Dedifferentiated amniotic fluid mesenchymal stem cell (primary cell): ENCODE results near the gene PASK.

Experiments
- DNase-seq: peaks from one replicate; pipeline ENCODE4 v3.0.0-alpha.2; 2016; ENCODE audit errors: extremely low spot score

PASK gene

DNA sequence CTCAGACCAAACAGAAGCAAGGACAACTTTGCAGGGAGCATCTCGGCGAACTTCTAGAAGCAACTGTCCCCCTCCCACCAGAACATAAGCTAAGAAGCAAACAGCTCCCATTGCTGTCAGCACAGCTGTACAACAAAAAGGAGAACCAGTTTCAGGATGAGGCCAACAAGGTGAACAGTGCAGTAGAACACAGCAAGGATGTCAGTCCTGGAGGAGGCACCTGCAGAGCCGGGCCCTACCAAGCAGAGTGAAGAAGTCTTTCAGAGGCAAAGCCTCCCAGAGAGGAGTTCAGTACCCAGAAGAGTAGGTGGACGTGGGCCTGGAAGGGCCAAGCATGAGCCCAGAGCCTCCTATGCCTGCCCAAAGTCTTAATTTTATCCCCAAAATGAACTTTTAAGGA, 1.0 kb downstream of the PASK start:
- DNase-seq, result no peak

DNA sequence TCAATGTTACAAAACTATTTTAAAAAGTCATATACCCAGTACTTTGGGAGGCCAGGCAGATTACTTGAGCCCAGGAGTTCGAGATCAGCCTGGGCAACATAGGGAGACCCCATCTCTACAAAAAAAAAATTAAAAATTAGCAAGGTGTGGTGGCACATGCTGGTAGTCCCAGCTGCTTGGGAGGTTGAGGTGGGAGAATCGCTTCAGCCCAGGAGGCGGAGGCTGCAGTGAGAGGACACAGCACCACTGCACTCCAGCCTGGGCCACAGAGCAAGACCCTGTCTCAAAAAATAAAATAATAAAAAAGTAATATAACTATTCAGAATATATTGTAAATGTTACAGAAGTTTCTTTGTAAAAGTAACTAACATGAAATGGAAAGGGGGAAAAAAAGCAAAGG, 1.9 kb downstream of the PASK start:
- DNase-seq, result no peak

DNA sequence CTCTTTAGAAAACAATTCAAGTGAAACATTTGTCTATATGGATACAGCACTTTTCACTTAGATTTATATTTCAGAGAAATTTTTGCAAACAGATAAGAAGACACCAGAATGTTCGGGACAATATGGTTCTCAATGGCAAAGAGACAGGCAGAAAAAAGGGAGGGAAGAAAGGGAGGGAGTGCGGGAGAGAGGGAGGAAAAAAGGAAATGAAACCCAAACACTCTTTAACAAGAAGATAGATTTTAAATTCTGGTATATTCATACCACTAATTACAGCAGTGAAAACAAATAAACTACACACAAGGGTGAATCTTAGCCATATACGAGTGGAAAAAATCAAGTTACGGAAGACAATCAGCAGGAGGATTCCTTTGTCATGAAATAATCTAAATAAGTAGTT, 3.0 kb downstream of the PASK start:
- no peak for DNase-seq

DNA sequence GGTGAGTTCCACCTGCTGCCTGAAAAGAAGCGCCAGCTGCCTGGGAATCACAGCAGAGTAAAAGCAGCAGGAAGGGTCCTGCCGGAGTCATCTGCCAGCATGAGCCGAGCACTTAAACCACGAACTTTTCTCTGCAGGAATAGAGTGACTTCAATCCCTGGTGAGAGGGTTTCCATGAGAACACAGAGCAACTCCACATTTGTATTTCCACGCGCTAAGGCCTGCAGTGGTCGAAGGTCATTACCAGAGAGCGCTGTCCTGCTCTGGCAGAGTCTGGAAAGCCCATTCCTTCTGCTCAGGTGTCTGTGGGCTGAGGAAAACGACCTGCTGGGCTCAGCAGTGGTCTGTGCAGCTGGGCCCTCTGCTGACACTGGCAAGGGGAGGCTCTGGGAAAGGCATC, 6.7 kb downstream of the PASK start:
- DNase-seq, result no peak

DNA sequence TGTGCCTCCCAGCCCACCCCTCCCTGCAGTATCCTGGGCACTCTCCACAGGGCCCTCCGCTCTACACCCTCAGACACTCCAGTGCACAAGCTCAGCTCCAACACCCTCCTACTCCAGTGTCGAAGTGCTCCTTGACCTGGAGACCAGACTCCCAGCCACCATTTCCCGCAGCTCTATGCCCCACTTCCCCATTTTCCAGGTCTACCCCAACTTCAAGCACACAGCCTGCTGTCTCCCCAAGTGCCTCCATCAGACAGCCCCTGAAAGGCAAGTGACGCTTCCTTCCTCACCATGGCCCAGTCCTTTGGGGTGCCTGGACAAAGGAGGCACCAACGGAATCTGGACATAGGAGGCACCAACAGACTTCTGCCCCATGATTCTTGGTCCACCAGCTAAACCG, 7.2 kb downstream of the PASK start:
- DNase-seq, result no peak

DNA sequence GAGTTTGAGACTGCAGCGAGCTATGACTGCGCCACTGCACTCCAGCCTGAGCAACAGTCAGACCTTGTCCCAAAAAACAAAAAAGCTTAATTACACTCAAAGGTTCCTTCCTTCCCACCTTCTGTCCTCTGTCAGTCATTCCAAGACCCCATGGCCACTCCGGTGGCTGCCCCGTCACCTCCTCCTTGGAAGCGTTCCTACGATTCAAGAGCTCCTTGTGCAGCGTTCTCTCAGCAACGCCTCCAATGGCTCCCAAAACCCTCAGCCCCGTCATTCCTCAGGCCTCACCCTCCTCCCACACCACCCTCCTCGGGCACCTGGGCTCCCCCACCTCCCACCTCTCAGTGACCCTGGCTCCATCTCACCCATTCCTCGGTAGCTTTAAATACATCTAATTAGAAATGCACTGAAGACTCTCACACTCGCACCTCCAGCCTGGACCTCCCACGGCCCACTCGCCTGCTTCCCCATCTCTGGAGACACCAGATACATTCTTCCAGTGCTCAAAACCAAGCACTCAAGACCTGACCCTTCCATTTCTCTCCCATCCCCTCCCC, 8.0 kb downstream of the PASK start:
- no peak for DNase-seq

DNA sequence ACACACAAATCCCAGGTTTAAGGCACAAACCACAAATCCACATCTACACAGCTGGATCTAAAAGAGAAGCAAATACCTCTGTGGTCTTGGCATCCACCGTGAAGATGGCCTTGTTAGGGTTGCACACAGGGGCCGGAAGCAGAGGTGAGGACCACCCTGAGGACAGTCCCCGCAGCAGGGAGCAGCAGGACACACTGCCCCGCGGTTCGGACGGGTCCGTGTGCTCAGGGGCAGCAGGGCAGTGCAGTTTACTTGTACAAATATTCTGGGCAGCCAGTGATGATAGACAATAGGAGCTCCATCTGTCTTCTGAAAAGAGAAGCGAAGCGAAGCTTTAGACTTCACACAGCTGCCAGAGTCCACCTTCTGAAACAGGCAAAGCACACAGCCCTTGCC, 8.8 kb downstream of the PASK start:
- no peak for DNase-seq

DNA sequence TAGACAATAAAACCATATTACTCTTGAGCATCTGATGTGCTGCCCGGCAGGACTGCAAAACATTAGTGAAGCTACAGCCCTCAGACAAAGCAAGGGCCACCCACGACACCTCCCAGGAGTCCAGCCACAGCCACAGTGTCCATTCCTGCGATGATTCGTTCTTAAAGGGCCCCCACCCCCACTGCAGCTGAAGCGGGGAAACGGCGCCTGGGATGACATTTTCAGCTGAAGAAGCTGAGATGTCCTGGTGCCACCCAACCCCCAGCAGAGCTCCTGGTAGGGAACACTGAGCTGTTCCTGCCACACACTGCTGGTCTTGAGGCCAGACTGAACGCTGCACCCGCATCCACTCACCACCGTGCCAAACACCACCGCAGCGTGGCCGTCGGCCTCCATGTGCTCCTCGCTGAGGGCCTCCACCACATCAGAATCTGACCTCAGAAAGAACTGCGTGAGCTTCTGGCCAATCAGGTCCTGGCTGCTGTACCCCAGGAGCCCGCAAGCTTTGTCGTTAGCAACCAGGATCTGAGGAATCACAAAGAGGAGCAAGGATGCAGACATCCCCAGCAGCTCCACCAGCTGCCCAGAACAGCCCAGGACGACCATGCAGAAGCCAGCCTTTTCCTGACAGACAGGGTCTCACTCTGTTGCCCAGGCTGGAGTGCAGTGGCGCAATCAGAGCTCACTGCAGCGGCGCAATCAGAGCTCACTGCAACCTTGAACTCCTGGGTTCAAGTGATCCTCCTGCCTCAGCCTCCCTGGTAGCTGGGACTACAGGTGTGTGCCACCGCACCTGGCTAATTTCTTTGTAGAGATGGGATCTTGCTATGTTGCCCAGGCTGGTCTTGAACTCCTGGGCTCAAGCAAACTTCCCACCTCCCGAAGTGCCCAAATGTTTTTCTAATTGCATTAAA, 9.5 kb downstream of the PASK start:
- no peak for DNase-seq

DNA sequence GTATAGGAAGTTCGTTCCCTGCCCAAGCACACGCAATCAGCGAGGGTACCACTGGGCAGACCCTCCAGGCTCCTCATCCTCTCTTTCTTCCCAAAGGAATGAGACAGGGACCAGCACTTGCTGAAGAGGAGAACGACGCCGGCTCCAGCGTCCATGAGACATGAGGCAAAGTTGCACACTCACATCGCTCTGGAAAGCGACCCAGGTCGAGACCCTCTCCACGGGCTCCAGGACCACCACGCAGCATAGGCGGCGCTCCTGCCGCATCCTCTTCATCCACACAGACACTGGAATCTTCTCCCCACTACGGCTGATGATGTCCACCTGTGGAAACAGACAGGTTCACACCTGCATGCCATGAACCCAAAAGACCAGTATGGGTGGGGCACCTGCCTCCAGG, 10.8 kb downstream of the PASK start:
- DNase-seq, result no peak

DNA sequence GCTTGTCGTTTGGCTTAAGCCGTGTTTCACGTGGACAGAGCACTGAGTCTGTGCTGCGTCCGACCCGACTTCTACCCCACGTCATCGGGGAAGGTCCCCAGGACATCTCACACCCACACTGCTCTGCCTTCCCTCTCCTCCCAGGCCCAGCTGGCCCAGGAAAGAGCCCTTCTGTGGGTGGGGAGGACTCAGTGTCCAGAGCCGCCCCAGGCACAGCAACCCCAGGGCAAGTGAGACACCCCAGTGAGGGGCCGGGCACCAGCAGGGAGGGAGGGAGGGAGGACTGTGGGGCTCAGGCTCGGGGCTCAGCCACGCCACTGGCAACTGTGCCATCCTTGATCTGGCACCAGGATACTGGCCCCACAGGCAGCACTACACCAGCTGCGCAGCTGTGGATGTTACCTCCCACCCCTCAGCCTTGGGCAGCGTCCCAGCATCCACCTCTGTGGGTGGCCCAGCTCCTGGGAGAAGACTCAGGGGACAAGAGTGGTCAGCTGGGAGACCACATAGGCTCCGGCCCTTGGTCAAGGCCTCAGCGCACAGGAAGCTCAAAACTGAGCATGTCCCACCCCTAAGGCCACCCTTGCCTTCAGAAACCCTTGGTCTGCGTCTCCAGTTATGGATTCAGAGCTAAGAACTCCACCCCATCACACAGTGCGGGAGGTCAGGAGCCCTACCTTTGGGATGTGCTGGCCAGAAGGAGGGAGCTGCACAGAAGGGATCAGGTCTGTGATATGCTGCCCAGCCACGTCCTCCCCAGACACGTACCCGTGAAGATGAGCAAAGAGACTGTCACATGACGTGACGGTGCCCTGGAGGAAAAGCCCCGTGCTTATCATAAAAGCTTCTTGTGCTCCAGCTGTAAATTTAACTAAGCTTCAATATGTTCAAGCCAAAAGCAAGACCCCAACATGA, 11.7 kb downstream of the PASK start:
- no peak for DNase-seq

DNA sequence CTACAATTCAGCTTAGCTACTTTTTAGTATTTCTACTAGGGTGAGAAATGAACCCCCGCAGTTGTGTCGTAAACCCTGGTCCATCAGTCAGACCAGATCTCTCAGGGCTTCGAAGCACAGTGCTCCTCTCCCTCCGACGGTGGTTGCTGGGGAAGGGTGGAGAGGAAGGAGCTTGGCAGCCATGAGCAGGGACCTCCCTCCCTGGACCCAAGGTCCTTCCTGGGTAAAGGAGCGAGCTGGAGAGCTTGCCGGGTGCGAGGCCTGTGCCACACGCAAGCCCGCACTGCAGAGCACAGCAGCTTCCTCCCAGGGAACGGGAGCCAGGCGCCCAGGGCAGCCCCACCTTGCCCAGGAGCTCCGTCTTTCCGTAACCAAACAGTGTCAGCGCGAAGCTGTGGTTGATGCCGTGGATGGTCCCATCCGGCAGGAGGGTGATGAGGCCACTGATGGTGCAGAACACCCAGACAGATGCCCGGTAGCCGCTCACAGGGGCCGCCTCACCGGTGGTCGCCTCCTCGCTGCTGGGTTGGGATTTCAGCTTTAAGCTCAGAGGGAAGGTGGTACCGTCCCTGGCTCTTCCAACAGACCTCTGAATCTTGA, 12.5 kb downstream of the PASK start:
- DNase-seq, result no peak

DNA sequence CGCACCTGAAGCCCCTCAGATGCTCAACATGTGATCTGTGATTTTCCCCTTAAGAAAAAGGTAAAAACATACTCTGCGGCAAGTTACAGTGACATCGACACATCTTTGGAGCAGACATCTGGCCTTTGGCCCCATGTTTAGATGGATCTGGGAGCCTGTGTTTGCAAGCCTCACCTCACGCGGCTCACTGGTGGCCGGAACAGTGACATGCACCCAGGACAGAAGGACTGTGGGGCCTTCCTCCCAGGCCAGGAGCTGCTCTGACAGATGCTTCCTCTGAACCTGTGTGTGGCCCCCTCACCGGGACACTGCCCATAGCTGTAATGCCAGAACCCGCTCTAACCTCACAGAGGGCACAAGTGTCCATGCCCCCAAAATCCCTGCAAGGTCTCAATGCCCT, 13.1 kb downstream of the PASK start:
- DNase-seq, result no peak

DNA sequence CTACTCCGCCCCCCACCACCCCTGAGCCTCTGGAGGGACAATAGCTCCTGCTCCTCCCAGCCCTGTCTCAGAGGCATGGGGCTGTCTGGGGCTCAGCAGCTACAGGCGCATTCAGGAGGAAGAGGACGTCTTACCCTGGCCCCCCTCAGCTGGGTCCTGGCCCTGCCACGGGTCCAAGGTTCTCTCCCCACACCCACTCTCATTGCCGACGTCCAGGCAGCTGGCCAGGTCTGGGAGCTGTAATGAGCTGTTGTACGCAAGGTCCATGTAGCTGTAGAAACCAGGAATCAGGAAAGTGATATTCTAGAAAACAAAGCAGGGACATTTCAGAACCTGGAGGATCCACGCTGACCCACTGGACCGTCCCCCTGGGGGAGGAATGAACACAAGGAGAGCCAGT, 13.5 kb downstream of the PASK start:
- no peak for DNase-seq

DNA sequence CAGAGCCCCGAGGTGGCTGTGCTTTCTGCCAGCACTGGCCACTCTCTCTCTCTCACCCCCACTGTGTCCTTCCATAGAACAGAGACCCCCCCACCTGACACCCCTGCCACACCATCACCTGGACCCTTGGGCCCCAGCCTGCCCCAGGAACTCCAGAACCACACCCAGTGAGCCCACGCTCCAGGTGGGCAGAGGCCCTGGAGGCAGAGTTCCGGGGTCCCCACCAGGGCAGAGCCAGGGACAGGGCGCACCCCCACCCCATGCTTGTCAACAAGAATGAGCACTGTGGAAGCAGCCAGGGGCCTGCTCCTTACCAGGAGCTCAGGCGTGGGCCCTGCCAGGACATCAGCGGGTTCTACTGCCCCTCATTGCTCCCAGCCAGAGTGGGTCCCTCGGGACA, 14.6 kb downstream of the PASK start:
- no peak for DNase-seq

DNA sequence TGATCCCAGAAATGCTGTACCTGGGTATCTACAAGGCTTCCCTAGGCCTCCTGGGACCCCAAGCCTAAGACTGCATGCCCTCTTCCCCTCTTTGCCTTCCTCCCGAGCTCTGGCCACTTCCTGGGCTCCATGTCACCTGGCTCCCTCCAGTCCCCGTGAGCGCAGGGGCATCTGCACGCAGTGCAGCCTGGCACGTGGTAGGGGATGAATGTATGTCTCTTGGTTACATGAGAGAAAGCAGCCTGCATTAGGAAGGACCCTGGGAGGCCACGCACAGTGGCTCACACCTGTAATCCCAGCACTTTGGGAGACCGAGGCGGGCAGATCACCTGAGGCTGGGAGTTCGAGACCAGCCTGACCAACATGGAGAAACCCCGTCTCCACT, 15.8 kb downstream of the PASK start:
- no peak for DNase-seq

DNA sequence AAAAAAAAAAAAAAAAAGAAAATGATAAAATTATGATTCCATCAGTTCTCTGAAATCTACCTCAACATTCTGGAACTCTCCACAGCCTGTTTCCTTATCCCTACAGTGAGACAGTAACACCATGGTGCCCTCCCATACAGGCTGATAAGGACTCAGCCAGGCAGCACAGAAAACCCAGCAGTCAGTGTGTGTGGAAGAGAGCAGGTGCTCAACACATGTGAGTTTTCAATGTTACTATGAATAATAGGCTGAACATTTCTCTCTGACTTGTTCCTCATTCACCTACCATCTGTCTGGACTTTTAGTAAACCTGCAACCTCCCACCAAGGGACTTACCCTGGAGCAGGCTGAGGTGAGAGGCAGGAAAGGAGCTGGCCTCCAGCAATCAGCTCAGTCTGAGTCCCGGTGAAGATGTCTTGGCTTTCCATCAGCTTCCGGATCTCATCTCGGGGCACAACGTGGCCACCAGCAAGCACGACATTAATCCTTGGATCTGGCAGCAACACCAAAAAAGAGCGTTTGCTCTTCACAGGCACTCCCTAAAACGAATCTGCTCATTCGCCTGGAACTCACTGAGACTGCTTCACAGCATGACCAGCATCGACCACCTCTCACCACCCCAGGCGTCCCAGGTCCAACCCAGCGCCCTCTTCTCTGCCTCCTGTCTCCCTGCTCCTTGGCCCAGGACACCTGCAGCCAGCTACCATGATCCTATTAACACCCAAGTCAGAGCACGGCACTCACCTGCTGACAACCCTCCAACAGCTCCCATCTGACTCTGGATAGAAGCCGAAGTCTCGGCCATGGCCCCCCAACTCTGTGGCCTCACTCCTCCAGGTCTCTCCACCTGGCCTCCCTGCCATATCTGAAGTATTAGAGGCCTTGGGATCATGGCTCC, 16.5 kb downstream of the PASK start:
- DNase-seq, result no peak

DNA sequence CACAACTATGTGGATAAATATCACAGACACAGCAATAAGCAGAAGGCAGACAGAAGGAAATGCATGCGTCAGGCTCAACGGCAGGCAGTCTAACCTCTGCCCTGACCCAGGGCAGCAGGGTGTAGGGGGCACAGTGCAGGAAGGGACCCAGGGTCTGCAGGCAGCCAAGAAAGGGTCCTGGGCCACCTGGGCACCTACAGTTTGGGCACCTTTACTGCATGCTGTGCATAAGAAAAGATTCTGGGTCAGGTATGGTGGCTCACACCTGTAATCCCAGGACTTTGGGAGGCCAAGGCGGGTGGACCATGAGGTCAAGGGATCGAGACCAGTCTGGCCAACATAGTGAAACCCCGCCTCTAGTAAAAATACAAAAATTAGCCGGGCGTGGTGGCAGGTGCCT, 17.7 kb downstream of the PASK start:
- no peak for DNase-seq

DNA sequence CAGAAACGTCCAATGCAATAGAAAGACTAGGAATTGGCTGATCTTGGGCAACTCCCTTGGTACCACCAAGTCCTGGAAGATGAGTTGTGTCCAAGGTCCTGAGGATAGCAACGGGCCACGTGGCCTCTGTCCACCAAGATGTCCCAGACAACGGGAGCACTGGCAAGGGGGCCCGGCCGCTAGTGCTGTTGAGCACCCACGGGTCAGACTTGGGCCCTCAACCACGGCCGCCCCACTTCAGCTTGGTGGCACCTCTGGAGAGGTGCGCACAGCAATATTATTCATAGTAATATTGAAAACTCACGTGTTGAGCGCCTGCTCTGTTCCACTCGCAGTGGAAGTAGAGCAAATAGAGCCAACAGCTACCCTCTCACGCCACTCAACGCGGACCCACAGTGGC, 19.0 kb downstream of the PASK start:
- DNase-seq, result no peak

DNA sequence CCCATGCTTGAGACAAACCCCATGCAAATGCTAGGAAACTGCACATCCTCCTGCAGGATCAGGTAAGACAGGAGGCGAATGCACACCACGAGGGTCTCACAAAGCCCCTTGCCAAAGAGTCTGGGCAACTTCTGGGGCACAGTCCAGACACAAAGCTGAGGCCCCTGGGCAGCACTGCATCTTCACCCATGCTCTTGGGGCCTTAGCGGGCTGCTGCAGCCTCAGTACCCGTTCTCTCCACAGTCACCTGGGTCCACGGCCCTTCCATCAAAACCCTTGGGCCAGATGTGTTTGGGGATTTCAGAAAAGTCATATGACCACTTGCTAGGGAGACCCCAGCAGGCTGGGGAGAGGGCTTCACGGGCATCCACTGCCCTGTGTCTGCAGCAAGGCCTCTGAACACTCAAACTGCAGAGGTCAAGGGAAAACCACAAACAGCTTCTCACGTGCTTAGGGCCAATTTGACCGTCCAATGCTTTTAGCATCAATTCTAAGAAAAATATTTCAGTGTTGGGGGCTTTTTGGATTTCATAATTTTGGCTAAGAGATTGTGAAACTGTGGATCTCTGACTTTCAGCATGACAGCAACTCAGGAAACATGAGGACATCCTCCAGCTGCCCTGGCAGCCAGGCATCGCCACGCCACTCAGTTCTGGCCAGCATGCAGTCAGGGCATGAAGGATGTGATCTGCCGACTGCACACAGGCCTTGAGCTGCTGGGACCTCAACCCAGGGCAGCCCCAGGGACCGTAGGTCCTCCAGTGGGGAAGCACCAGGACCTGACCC, 20.0 kb downstream of the PASK start:
- no peak for DNase-seq

DNA sequence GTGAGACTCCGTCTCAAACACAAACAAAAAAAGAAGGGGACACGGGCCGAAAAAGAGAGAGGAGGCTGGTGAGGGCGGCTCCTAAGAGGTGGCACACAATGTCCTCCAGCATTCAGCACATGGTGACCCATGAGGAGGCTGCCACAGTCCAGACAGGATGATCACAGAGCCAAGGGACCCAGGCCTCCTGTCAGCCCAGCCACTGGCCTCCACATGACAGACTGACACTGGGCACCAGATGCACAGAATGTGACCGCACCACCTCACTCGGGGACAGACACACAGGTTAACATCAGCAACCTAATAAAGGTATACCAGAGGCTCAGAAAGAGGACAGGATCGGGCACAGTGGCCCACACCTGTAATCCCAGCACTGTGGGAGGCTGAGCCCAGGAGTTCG, 21.0 kb downstream of the PASK start:
- no peak for DNase-seq
